Brain pericyte (primary cell): Measurements from ENCODE around the gene PSRC1.
"Not testable (repeated sequence)": the region's sequence is repeated elsewhere in the genome, so short reads cannot be mapped to it uniquely, and the experiment has no call there.

Experiments used
- DNase-seq: peaks from one replicate; pipeline ENCODE4 v3.0.0-alpha.2; 2012; ENCODE audit warnings: low read depth, low spot score

PSRC1 gene

GRCh38 chr1:109282952-109283747, at the start of gene PSRC1:
Gene PSRC1 (minus strand): TSS chr1:109283145.
- peak; percentile 87 for DNase-seq

GRCh38 chr1:109331113-109331512, 48.2 kb upstream of the PSRC1 start:
- no peak for DNase-seq

- no peak for DNase-seq
Observed at GRCh38 chr1:109327285-109327684, 44.3 kb upstream of the PSRC1 start.

- no peak for DNase-seq
Observed at GRCh38 chr1:109322974-109323373, 40.0 kb upstream of the PSRC1 start.

- no peak for DNase-seq
Observed at GRCh38 chr1:109319114-109319513, 36.2 kb upstream of the PSRC1 start.

GRCh38 chr1:109316506-109316905, 33.6 kb upstream of the PSRC1 start:
- no peak for DNase-seq

GRCh38 chr1:109315288-109315687, 32.3 kb upstream of the PSRC1 start:
- DNase-seq = no peak

- no peak for DNase-seq
Observed at GRCh38 chr1:109314795-109315194, 31.9 kb upstream of the PSRC1 start.

GRCh38 chr1:109312978-109313775, 30.2 kb upstream of the PSRC1 start:
- no peak for DNase-seq

GRCh38 chr1:109312246-109312645, 29.3 kb upstream of the PSRC1 start:
- DNase-seq = no peak

- no peak for DNase-seq
Observed at GRCh38 chr1:109309347-109309746, 26.4 kb upstream of the PSRC1 start.

GRCh38 chr1:109307274-109308021, 24.5 kb upstream of the PSRC1 start:
- DNase-seq = no peak

GRCh38 chr1:109306832-109307273, 23.9 kb upstream of the PSRC1 start, which contains the start of gene MYBPHL:
Gene MYBPHL (minus strand): TSS chr1:109307011. CDS start chr1:109306991, 20 bp downstream.
- DNase-seq = no peak

- not testable (repeated sequence) for DNase-seq
Observed at GRCh38 chr1:109305991-109306390, 23.0 kb upstream of the PSRC1 start.

- DNase-seq = no peak
Observed at GRCh38 chr1:109304226-109304920, 21.4 kb upstream of the PSRC1 start.

- DNase-seq = no peak
Observed at GRCh38 chr1:109301874-109302273, 18.9 kb upstream of the PSRC1 start.

- DNase-seq = no peak
Observed at GRCh38 chr1:109300650-109301151, 17.8 kb upstream of the PSRC1 start.

- DNase-seq = peak; percentile 41
Observed at GRCh38 chr1:109299558-109300343, 16.8 kb upstream of the PSRC1 start.

GRCh38 chr1:109298666-109299557, 16.0 kb upstream of the PSRC1 start:
- DNase-seq = peak; percentile 40
